Measurements from ENCODE around the gene MYCBP2.

DNA sequence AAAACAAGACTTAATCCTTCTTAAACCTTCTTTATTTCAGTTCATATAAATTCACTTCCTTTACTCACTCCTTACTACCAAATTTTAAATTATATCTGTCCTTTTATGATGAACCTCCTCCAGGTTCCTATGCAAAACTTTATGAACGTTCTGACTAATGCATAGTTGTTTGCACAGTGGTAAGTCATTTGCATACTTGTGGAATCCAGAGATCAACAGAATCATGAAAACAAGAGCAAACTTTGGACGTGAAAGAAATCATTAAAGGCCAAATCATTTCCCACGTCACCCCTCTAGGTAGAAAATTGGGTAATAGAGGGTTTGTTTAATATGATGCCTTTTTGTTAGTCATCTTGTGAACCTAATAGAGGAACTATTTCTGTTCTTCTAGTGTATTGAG, 32.3 kb upstream of the MYCBP2 start:
- TF ChIP-seq, protein P1, sequence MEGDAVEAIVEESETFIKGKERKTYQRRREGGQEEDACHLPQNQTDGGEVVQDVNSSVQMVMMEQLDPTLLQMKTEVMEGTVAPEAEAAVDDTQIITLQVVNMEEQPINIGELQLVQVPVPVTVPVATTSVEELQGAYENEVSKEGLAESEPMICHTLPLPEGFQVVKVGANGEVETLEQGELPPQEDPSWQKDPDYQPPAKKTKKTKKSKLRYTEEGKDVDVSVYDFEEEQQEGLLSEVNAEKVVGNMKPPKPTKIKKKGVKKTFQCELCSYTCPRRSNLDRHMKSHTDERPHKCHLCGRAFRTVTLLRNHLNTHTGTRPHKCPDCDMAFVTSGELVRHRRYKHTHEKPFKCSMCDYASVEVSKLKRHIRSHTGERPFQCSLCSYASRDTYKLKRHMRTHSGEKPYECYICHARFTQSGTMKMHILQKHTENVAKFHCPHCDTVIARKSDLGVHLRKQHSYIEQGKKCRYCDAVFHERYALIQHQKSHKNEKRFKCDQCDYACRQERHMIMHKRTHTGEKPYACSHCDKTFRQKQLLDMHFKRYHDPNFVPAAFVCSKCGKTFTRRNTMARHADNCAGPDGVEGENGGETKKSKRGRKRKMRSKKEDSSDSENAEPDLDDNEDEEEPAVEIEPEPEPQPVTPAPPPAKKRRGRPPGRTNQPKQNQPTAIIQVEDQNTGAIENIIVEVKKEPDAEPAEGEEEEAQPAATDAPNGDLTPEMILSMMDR (conservative IDR thresholded peaks at IDR 0.05 in 1 of 2, IDR thresholded peaks at IDR 0.05 in 1 of 2; ENCODE audit: extremely low read depth in 1 of 2, insufficient read depth in 1 of 2, low read depth in 1 of 2, low read length in 2 of 2) = no peak
- TF ChIP-seq EZH2 (IDR thresholded peaks at IDR 0.05; ENCODE audit: borderline replicate concordance, low read length) = no peak
